IPS DF 19.7 (cell line): ENCODE data around the gene IL32.

Experiments
- DNase-seq: peaks from one replicate; pipeline ENCODE4 v3.0.0-alpha.2; 2013; ENCODE audit warnings: low read depth, low spot score

IL32 gene

DNA sequence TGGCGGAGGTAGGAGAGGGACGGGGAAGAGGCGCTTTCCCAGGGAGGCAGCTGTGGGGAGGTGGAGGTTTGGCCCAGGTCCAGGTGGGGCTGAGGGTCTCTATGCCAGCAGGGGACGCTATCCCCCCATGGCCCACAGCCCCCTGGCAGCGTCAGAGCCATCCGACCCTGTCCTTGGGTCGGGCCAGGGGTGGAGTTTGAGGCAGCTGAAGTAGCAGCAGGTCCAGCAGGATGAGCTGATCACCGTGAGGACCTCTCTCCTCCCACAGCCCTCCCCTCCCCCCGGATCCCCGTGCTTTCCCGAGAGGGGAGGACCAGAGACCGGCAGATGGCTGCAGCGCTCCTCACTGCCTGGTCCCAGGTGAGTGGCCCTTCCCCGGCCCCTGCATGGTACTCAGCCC lies 50.1 kb downstream of the IL32 start:
- no peak for DNase-seq

DNA sequence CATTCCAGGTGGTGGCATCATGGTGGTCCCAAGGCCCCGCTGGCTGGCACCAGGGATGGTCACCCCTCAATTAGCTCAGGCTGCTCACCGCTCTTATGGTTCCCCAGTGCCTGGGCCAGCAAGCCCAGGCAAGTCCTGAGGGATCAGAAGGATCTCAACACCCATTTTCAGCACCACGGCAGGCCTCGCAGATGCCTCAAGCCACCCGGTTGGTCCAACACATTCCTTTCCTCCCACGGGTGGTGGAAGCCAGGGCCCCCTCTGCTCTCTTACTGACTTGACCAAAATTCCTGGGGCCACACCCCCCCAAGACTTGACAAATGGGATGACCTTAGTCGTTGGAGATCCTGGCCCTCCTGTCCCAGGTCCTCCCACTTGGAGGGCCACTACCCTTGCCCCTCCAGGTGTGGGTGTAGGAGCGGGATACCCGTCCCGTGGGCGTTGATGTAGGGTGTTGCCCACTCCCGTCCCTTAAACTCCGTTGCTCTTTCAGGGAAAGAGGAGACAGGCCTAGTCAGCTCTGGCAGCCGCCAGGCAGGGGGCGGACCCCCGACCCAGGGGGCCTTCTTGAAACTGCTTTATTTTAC lies 52.9 kb downstream of the IL32 start:
- no peak for DNase-seq

DNA sequence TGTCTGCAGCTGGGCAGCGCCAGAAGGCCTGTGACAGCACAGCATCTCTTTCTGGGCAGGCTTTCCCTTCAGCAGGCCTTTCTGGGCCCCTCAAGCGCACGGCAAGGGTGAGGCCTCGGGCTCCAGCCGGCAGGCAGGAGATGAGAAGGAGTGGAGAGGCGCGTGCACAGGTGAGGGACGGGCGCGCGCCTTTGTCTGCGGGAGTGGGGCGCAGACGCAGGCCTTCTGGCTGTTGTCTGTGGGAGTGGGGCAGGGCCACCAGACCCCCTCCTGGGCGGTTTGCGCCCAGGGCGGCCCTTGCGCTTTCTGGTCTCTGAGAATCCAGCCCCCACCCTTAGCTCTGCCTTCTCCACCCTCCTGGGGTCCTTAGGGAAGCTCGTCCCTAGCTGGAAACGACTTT lies 53.4 kb downstream of the IL32 start:
- DNase-seq, result no peak
